GM23248 (cell line): ENCODE data around the gene PTRH1. TPM values are rescaled to one million over a fixed set of nuclear protein-coding genes. Genes with fewer than 3 reads are reported as not detected.

Source experiments
- DNase-seq: peaks from one replicate; pipeline ENCODE4 v3.0.0-alpha.2; 2015
- H2AFZ ChIP-seq: fragments of 200-600 bp; sonication (generic); 2 replicates; pipeline ENCODE4 v1.6.1; 2016; ENCODE audit warnings: antibody characterized with exemption
- H3F3A ChIP-seq: fragments of 200-600 bp; sonication (generic); 2 replicates; pipeline ENCODE4 v1.6.1; 2016; ENCODE audit warnings: mild to moderate bottlenecking, antibody characterized with exemption, mixed run types; ENCODE audit not compliant: insufficient read depth
- H3K27ac ChIP-seq: fragments of 200-600 bp; sonication (generic); 2 replicates; pipeline ENCODE4 v1.5.1; 2016; ENCODE audit warnings: mild to moderate bottlenecking
- H3K27me3 ChIP-seq: fragments of 200-600 bp; sonication (generic); replicated peaks from 2 replicates; pipeline ENCODE4 v1.6.1; 2016; ENCODE audit warnings: mild to moderate bottlenecking; ENCODE audit not compliant: insufficient read depth
- H3K36me3 ChIP-seq: fragments of 200-600 bp; sonication (generic); 2 replicates; pipeline ENCODE4 v1.6.1; 2016; ENCODE audit warnings: low read depth, mild to moderate bottlenecking
- H3K4me1 ChIP-seq: fragments of 200-600 bp; sonication (generic); 2 replicates; pipeline ENCODE4 v1.6.1; 2016; ENCODE audit warnings: mild to moderate bottlenecking; ENCODE audit not compliant: insufficient read depth
- H3K4me2 ChIP-seq: fragments of 200-600 bp; sonication (generic); one replicate; pipeline ENCODE4 v1.6.1; 2016; ENCODE audit warnings: mild to moderate bottlenecking; ENCODE audit not compliant: unreplicated experiment
- H3K4me3 ChIP-seq: fragments of 200-600 bp; sonication (generic); 2 replicates; pipeline ENCODE4 v1.5.1; 2016; ENCODE audit warnings: mild to moderate bottlenecking
- H3K79me2 ChIP-seq: fragments of 200-600 bp; sonication (generic); 2 replicates; pipeline ENCODE4 v1.6.1; 2016; ENCODE audit warnings: mild to moderate bottlenecking; ENCODE audit not compliant: insufficient read depth
- H3K9ac ChIP-seq: fragments of 200-600 bp; sonication (generic); 2 replicates; pipeline ENCODE4 v1.6.1; 2016; ENCODE audit warnings: mild to moderate bottlenecking
- H3K9me2 ChIP-seq: fragments of 200-600 bp; sonication (generic); 2 replicates; pipeline ENCODE4 v1.6.1; 2016; ENCODE audit warnings: mixed run types, mild to moderate bottlenecking, moderate library complexity; ENCODE audit not compliant: insufficient read depth
- H3K9me3 ChIP-seq: fragments of 200-600 bp; sonication (generic); one replicate; pipeline ENCODE4 v1.6.1; 2017; ENCODE audit warnings: low read depth
- H4K20me1 ChIP-seq: fragments of 200-600 bp; sonication (generic); 2 replicates; pipeline ENCODE4 v1.6.0; 2016; ENCODE audit not compliant: insufficient read depth
- EZH2 ChIP-seq: fragments of 200-600 bp; sonication (generic); IDR thresholded peaks from 2 replicates; pipeline ENCODE4 v1.6.1; 2018; ENCODE audit warnings: antibody characterized with exemption, mild to moderate bottlenecking; ENCODE audit not compliant: insufficient read depth, poor library complexity, severe bottlenecking
- EZH2phosphoT487 ChIP-seq: fragments of 200-600 bp; sonication (generic); IDR thresholded peaks from 2 replicates; pipeline ENCODE4 v1.6.1; 2018; ENCODE audit warnings: antibody characterized with exemption, moderate library complexity, mild to moderate bottlenecking, low read depth; ENCODE audit not compliant: insufficient read depth
- WGBS, 2 experiments: methylation state at CpG; one replicate each; pipeline ENCODE4 v1.1.6; 2015 to 2017; ENCODE audit warnings: low lambda C conversion rate in 2 of 2, low coverage in 1 of 2; ENCODE audit errors: missing lambda C conversion rate in 2 of 2; 5-methylcytosine and 5-hydroxymethylcytosine counted together
- in situ Hi-C: fragments of 300-500 bp; cut with MboI; formaldehyde crosslinking; loops from 2 replicates; pipeline ENCODE4 v1.15.0; 2020
- polyA plus RNA-seq: library from polyadenylated mRNA; unstranded; fragments of >200 nt; fragmentation: Nextera tagmentation; extraction: Ambion mirVana; gene quantifications from 2 replicates; pipeline ENCODE4 v1.2.1, GENCODE V29; 2016
- total RNA-seq: library from RNA; depleted of rRNA; stranded (reverse); fragments of >200 nt; shearing (Covaris generic); gene quantifications from 2 replicates; pipeline ENCODE4 v1.2.3, GENCODE V29; 2014

The PTRH1 gene
- total and polyA plus RNA-seq, 2 experiments from 2014 or later, result 33.1 to 34.3 TPM

GRCh38 chr9:127714951-127715469 lies 453 bp downstream of the PTRH1 start:
- Histone ChIP-seq H4K20me1 (no peaks in the 10 kb centered on the region), H3K4me3 (peak overlapping the region; percentile 95), H2AFZ (peak overlapping the region; percentile 77), H3K79me2 (peaks cover 11% of the 10 kb centered on the region), H3K4me1 (peaks cover 8% of the 10 kb centered on the region; the same call in 1 of the 2 replicates), H3K27ac (peak overlapping the region; percentile 65), H3K27me3 (no peaks in the 10 kb centered on the region), H3K36me3 (no peaks in the 10 kb centered on the region), H3F3A (no peaks in the 10 kb centered on the region), H3K9ac (peak overlapping the region; percentile 88), H3K4me2 (peak overlapping the region; percentile 84), H3K9me2 (no peaks in the 10 kb centered on the region), H3K9me3 (no peaks in the 10 kb centered on the region)
- 1% methylated on average over 36 to 44 of the region's 44 CpGs for WGBS, 2 experiments
- in situ Hi-C loops, result no loop called here
- peak; percentile 68 for DNase-seq
- TF ChIP-seq EZH2phosphoT487 (no peak), EZH2 (no peak)

GRCh38 chr9:127714020-127714750 lies 1.3 kb downstream of the PTRH1 start:
- Histone ChIP-seq H3K9me3 (no peaks in the 10 kb centered on the region), H3K27ac (no peak overlapping the region), H3K4me2 (peak overlapping the region; percentile 84), H3K9me2 (no peaks in the 10 kb centered on the region), H2AFZ (no peak overlapping the region), H3F3A (no peaks in the 10 kb centered on the region), H3K79me2 (peaks cover 11% of the 10 kb centered on the region), H4K20me1 (no peaks in the 10 kb centered on the region), H3K4me3 (peak overlapping the region; percentile 95), H3K9ac (peak overlapping the region; percentile 88; the same call in 1 of the 2 replicates), H3K36me3 (no peaks in the 10 kb centered on the region), H3K4me1 (peaks cover 8% of the 10 kb centered on the region; the same call in 1 of the 2 replicates), H3K27me3 (no peaks in the 10 kb centered on the region)
- DNase-seq, result peak; percentile 40
- in situ Hi-C loops, result no loop called here
- WGBS, 2 experiments, result 73 to 76% methylated on average over 18 of the region's 19 CpGs
- no peak for TF ChIP-seq EZH2phosphoT487
- no peak for TF ChIP-seq EZH2

- TF ChIP-seq EZH2 (no peak), EZH2phosphoT487 (no peak)
Measured at GRCh38 chr9:127712867-127713266, 2.6 kb downstream of the PTRH1 start.

GRCh38 chr9:127712371-127712770 lies 3.1 kb downstream of the PTRH1 start:
- WGBS, 2 experiments, result 88 to 89% methylated on average over 10 to 11 of the region's 11 CpGs
- H3K9me2 ChIP-seq, result no peaks in the 10 kb centered on the region
- DNase-seq, result no peak
- H3K9ac ChIP-seq, result no peak overlapping the region
- no peak overlapping the region for H3K27ac ChIP-seq
- no peaks in the 10 kb centered on the region for H3F3A ChIP-seq
- no peaks in the 10 kb centered on the region for H3K27me3 ChIP-seq
- no peak for TF ChIP-seq EZH2phosphoT487
- no peak for TF ChIP-seq EZH2
- peaks cover 8% of the 10 kb centered on the region; the same call in 1 of the 2 replicates for H3K4me1 ChIP-seq
- H4K20me1 ChIP-seq, result no peaks in the 10 kb centered on the region
- no peak overlapping the region for H2AFZ ChIP-seq
- H3K79me2 ChIP-seq, result peaks cover 11% of the 10 kb centered on the region
- H3K4me2 ChIP-seq, result no peak overlapping the region
- H3K4me3 ChIP-seq, result no peak overlapping the region
- in situ Hi-C loops, result no loop called here
- H3K36me3 ChIP-seq, result no peaks in the 10 kb centered on the region
- H3K9me3 ChIP-seq, result no peaks in the 10 kb centered on the region

More at GRCh38 chr9:127712867-127713266, 2.6 kb downstream of the PTRH1 start:
- H3K4me1 ChIP-seq, result peaks cover 8% of the 10 kb centered on the region; the same call in 1 of the 2 replicates
- in situ Hi-C loops, result no loop called here
- H3K9me2 ChIP-seq, result no peaks in the 10 kb centered on the region
- DNase-seq, result no peak
- no peak overlapping the region for H3K4me3 ChIP-seq
- no peaks in the 10 kb centered on the region for H4K20me1 ChIP-seq
- no peak overlapping the region for H3K9ac ChIP-seq
- H3K9me3 ChIP-seq, result no peaks in the 10 kb centered on the region
- WGBS, 2 experiments, result 89 to 97% methylated on average over 8 to 10 of the region's 10 CpGs
- H3K36me3 ChIP-seq, result no peaks in the 10 kb centered on the region
- H3K4me2 ChIP-seq, result no peak overlapping the region
- no peak overlapping the region for H3K27ac ChIP-seq
- no peak overlapping the region for H2AFZ ChIP-seq
- H3K79me2 ChIP-seq, result peaks cover 11% of the 10 kb centered on the region
- no peaks in the 10 kb centered on the region for H3F3A ChIP-seq
- H3K27me3 ChIP-seq, result no peaks in the 10 kb centered on the region
